DND-41 (cell line): ENCODE results near the gene SART3.

Source experiments
- ATAC-seq: fragments of 200-7000 bp; cut with Tn5 transposase; 3 replicates; pipeline ENCODE4 v1.9.1; 2021; ENCODE audit warnings: low read depth; ENCODE audit not compliant: insufficient read depth
- DNase-seq: peaks from one replicate; pipeline ENCODE4 v3.0.0-alpha.2; 2020
- H2AFZ ChIP-seq: 2 replicates; pipeline ENCODE4 v1.6.0; 2012; ENCODE audit warnings: low read depth, low read length
- H3K27ac ChIP-seq: 2 replicates; pipeline ENCODE4 v1.5.1; 2012; ENCODE audit warnings: low read length, inconsistent platforms
- H3K27me3 ChIP-seq: fragments of 200-600 bp; sonication (generic); 2 replicates; pipeline ENCODE4 v1.6.0; 2012; ENCODE audit warnings: low read length, mild to moderate bottlenecking, inconsistent platforms; ENCODE audit not compliant: insufficient read depth, poor library complexity
- H3K36me3 ChIP-seq: 2 replicates; pipeline ENCODE4 v1.5.1; 2012; ENCODE audit warnings: low read length, inconsistent platforms; ENCODE audit not compliant: insufficient read depth
- H3K4me1 ChIP-seq: 2 replicates; pipeline ENCODE4 v1.5.1; 2012; ENCODE audit warnings: mild to moderate bottlenecking, low read length; ENCODE audit not compliant: insufficient read depth
- H3K4me2 ChIP-seq: 2 replicates; pipeline ENCODE4 v1.6.0; 2012; ENCODE audit warnings: mild to moderate bottlenecking, moderate library complexity, low read length, inconsistent platforms; ENCODE audit not compliant: insufficient read depth
- H3K4me3 ChIP-seq, 2 experiments: fragments of 200-600 bp in 1 of 2; shearing (Covaris generic) in 1 of 2; 2 replicates each; pipeline ENCODE4 v1.5.1; 2012 to 2016; ENCODE audit warnings: inconsistent platforms in 2 of 2, low read length in 2 of 2, mild to moderate bottlenecking in 2 of 2, low read depth in 1 of 2, moderate library complexity in 1 of 2
- H3K79me2 ChIP-seq: 2 replicates; pipeline ENCODE4 v1.6.0; 2012; ENCODE audit warnings: low read length, inconsistent platforms; ENCODE audit not compliant: insufficient read depth
- H3K9ac ChIP-seq: 2 replicates; pipeline ENCODE4 v1.6.0; 2012; ENCODE audit warnings: low read depth, mild to moderate bottlenecking, inconsistent platforms, low read length, moderate library complexity
- H3K9me3 ChIP-seq: 2 replicates; pipeline ENCODE4 v1.5.1; 2012; ENCODE audit warnings: low read length, moderate library complexity, mild to moderate bottlenecking, inconsistent platforms; ENCODE audit not compliant: insufficient read depth, severe bottlenecking
- H4K20me1 ChIP-seq: 2 replicates; pipeline ENCODE4 v1.6.0; 2012; ENCODE audit warnings: low read length; ENCODE audit not compliant: insufficient read depth
- EZH2 ChIP-seq: IDR thresholded peaks from 3 replicates; pipeline ENCODE4 v1.6.1; 2012; ENCODE audit warnings: borderline replicate concordance, low read depth, mild to moderate bottlenecking, moderate library complexity, low read length, inconsistent platforms; ENCODE audit not compliant: severe bottlenecking
- TF ChIP-seq, protein P1 (sequence below): IDR thresholded peaks from 2 replicates; pipeline ENCODE4 v1.5.1; 2012; ENCODE audit warnings: borderline replicate concordance, low read length, moderate library complexity, mild to moderate bottlenecking; ENCODE audit not compliant: poor library complexity, severe bottlenecking; ENCODE audit errors: extremely low read depth

The SART3 gene

DNA sequence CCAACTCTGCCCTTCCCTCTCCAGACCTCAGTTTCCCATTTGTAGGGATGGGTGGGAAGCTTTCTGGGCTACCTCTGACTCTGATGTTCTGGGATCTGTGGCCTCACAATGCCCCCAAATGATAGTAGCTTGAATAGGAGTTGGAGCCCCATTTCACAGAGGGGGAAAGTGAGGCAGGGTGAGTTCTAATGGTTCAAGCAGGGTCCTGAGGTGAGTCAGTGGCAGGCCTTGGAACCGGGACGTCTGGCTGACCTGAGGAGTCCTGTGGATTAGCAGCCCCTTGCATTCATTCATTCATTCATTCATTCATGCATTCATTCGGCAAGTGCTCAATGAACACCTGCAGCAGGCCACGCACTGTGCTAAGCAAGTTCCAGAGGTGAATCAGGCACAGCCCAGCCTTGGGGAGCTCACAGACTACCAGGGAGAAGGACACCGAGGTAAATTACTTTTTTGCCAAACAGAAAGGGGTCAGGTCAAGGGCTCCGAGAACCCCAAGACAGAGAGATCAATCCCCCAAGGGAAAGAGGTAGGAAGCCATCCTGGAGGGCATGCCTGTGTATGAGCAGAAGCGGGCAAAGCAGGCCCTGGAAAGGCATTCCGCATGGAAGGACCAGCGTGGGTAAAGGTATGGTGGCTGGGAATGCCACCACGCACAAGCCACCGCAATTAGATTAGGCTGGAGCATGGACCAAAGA is 37.7 kb upstream of the SART3 start:
- Histone ChIP-seq H2AFZ (no peak overlapping the region), H3K4me2 (no peak overlapping the region), H3K27ac (no peak overlapping the region), H4K20me1 (no peaks in the 10 kb centered on the region), H3K27me3 (no peaks in the 10 kb centered on the region), H3K36me3 (no peaks in the 10 kb centered on the region), H3K4me3 (no peak overlapping the region), H3K4me1 (no peaks in the 10 kb centered on the region), H3K9me3 (no peaks in the 10 kb centered on the region), H3K79me2 (no peaks in the 10 kb centered on the region), H3K9ac (no peak overlapping the region)
- DNase-seq = no peak
- no peak for ATAC-seq
- TF ChIP-seq EZH2 = no peak
- TF ChIP-seq, protein P1, sequence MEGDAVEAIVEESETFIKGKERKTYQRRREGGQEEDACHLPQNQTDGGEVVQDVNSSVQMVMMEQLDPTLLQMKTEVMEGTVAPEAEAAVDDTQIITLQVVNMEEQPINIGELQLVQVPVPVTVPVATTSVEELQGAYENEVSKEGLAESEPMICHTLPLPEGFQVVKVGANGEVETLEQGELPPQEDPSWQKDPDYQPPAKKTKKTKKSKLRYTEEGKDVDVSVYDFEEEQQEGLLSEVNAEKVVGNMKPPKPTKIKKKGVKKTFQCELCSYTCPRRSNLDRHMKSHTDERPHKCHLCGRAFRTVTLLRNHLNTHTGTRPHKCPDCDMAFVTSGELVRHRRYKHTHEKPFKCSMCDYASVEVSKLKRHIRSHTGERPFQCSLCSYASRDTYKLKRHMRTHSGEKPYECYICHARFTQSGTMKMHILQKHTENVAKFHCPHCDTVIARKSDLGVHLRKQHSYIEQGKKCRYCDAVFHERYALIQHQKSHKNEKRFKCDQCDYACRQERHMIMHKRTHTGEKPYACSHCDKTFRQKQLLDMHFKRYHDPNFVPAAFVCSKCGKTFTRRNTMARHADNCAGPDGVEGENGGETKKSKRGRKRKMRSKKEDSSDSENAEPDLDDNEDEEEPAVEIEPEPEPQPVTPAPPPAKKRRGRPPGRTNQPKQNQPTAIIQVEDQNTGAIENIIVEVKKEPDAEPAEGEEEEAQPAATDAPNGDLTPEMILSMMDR = no peak

DNA sequence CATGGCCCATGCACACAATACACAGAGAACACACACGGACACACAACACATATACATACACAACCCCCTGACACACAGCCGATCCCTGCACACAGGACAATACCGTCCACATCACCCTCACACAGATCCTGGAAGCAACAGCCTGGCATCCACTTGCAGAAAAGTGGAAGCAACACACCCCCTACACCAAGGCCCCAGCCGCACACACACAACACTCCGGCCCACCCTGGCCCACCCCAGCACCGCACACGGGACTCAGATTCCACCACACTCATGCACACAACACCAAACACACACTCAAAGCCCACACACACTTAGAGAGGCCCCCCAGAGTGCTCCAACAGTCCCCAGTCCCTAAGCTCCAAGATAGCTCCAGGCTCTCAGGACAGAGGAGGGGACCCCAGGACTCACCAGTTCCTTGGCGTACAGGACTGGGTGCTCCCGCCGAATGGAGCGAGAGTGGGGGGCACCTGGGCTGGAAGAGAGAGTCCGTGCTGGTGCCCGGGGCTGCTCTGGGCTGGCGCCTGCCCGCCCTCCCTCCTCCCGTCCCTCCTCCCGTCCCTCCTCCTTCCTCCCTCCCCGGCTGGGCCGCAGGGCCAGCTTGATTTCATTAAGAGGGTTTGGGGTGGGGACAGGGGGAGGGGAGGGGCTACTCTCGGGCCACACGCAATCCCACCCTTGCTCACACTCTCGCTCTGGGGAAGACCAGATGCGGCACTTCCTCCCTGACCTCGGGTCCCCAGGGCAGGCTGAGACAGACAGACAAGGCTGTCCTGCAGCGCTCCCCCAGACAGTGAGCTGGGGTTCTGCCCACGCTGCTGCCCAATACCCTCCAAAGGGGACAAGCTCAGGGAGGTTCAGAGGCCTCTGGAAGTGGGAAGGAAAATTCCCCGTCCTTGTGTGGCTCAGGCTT is 36.8 kb upstream of the SART3 start, which contains the start of gene TMEM119:
TMEM119 (minus strand) TSS at position 526 of the 913 bp plus-strand sequence. CDS start 5,701 bp downstream, outside the sequence.
- Histone ChIP-seq H4K20me1 (no peaks in the 10 kb centered on the region), H3K4me1 (no peaks in the 10 kb centered on the region), H3K27ac (no peak within 1 kb of the TSS), H3K36me3 (no peaks in the 10 kb centered on the region), H3K79me2 (no peaks in the 10 kb centered on the region), H3K4me3 (no peak within 1 kb of the TSS), H3K9me3 (no peaks in the 10 kb centered on the region), H2AFZ (no peak within 1 kb of the TSS), H3K9ac (no peak within 1 kb of the TSS), H3K27me3 (no peaks in the 10 kb centered on the region), H3K4me2 (no peak within 1 kb of the TSS)
- ATAC-seq (no peak), DNase-seq (no peak)
- TF ChIP-seq EZH2 = no peak
- TF ChIP-seq, protein P1 = no peak

DNA sequence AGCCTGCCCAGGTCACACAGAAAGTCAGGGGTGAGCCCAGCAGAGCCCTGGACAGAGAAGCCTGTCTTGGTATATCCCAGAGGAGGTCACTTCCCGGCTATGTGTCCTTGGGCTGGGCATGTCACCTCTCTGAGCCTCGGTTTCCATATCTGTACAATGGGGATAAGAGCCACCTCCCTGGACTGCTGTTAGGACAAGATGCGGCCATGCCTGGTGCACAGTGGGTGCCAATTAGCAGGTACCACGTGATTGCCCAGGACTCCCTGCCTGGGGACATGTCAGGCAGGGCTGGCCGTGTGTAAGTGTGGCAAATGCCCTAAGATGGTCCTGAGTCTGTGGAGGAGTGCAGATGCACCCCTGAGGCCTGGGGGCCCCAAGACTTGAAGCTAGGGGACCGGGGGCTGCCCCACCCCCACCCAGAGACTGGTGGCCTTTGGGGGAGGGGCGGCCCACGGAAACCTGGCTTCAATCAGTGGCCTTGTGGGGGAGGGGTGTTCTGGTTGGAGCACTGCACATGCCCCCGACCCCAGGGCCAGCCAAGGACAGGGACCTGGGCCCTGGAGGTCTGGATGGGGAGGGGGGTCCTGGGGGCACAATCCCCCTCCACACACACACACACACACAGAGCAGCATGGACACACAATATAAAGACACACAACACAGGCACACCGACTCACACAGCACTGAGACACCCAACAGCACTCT is 36.0 kb upstream of the SART3 start:
- Histone ChIP-seq H3K79me2 (no peaks in the 10 kb centered on the region), H3K27me3 (no peaks in the 10 kb centered on the region), H3K4me3 (no peak overlapping the region), H3K4me2 (no peak overlapping the region), H4K20me1 (no peaks in the 10 kb centered on the region), H3K4me1 (no peaks in the 10 kb centered on the region), H2AFZ (no peak overlapping the region), H3K36me3 (no peaks in the 10 kb centered on the region), H3K9me3 (no peaks in the 10 kb centered on the region), H3K9ac (no peak overlapping the region), H3K27ac (no peak overlapping the region)
- TF ChIP-seq, protein P1 = no peak
- TF ChIP-seq EZH2 = no peak
- DNase-seq (no peak), ATAC-seq (no peak; the same call in 2 of the 3 replicates)
